Measurements from ENCODE around the gene SPTSSA. TPM values are rescaled to one million over a fixed set of nuclear protein-coding genes. Genes with fewer than 3 reads are reported as not detected.

The SPTSSA gene
- total RNA-seq, 1 experiment from 2014 or later, result 24.5 TPM

DNA sequence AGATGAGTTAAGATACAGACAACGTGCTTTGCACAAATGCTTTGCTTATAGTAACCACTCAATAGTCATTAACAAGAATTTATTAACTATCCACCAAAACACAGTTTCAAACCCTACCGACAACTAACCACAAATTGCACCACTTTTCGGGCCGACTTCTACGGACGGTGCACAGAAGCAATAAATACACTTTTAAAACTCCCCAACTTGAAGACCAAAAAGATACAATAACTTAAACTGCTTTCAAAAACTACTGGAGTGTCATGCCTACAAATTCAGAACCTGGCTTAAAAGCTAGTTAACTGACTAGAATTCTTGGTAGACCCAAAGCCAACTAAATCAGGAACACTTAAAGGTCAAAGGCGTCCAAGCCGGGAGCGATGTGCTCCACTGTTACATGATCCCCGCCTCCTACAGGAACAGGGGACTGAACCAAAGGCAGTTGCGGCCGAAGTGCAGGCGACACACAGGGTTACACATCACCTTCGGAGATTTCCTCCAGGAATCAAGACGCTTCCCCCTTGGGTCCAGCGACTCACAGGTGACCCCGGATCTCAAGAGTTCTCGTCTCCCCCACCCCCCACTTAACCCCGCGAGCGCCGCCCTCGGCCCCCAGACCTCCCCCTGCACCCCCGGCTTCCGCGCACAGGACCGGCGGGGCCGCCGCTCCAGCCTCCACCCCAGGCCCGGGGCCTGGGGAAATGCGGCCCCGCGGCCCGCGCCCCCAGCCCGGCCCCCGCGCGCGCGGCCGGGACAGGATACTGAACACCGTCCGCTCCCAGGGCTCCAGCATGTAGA, 507 bp downstream of the SPTSSA start:
- POLR2A ChIA-PET, result no interaction called here
- peaks cover 5% of the 10 kb centered on the region; the same call in 1 of the 2 replicates for H3K36me3 Mint-ChIP-seq
- CTCF ChIA-PET, result interaction anchor here (1.1 to 2.0 kb wide), 3 partner anchors 22 to 129 kb away, joined by 3 to 5 read pairs (median 3); no protein-coding TSS in a partner anchor
- ATAC-seq, result peak; percentile 56
- H3K4me3 Mint-ChIP-seq, result peak overlapping the region; percentile 82
- DNase-seq (ENCODE audit: low spot score), result peak; percentile 59
- peak overlapping the region; percentile 93 for H3K27ac Mint-ChIP-seq
- H3K27me3 Mint-ChIP-seq (ENCODE audit: low read depth), result no peaks in the 10 kb centered on the region
- TF ChIP-seq FOXP1 (CRISPR knock-in tag; IDR thresholded peaks at IDR 0.05; ENCODE audit: borderline replicate concordance) (0 out of 2 replicates have a peak, but pooled peaks have one; percentile 57), NR3C1 (CRISPR knock-in tag; conservative IDR thresholded peaks at IDR 0.05; ENCODE audit: low read depth) (no peak)
- peaks cover 23% of the 10 kb centered on the region for H3K4me1 Mint-ChIP-seq
- no peaks in the 10 kb centered on the region for H3K9me3 Mint-ChIP-seq

DNA sequence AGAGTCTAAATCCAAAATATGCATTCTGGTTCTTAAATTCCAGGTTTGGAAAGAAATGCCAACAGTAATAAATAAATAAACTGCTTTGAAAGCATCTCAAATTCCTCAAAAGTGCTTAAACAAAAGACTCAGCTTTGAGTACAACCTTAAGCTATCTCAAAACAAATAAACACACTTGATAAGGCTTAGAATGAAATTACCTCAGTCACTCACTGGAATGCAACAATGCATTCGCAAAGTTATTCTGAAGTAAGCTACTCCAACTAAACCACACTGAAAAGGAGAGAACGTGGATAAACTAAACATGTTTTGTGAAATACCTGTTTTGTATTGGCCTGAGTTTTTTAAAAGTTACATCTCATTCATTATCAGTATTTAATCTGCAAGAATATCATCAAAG, 1.2 kb downstream of the SPTSSA start:
- CTCF ChIA-PET, result interaction anchor here (1.1 kb wide), 1 partner anchor 36 kb away, joined by 3 read pairs; no protein-coding TSS in a partner anchor
- peak overlapping the region; percentile 82 for H3K4me3 Mint-ChIP-seq
- ATAC-seq, result no peak

DNA sequence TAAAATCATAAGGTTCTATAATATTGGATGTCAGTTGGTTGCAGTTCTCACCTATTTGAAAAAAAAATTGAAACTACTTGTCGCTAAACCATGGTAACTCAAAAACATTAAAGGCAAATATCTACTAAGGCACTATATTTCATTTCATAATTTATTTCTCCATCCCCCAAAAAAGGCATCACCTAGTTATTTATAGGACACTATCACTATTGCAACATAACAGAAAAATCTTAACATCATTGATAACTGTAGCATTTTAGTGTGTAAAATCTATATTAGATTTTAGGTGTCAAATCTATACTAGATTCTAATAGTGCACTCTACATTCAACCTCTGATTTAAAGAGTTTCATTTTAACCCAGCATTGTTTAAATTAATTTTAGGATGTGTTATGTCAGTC, 1.7 kb downstream of the SPTSSA start:
- peaks cover 10% of the 10 kb centered on the region; the same call in 1 of the 2 replicates for H3K36me3 Mint-ChIP-seq
- H3K4me1 Mint-ChIP-seq, result peaks cover 23% of the 10 kb centered on the region
- no peak for TF ChIP-seq ZNF396 (CRISPR knock-in tag; IDR thresholded peaks at IDR 0.05; ENCODE audit: borderline replicate concordance)
- TF ChIP-seq, protein P1, sequence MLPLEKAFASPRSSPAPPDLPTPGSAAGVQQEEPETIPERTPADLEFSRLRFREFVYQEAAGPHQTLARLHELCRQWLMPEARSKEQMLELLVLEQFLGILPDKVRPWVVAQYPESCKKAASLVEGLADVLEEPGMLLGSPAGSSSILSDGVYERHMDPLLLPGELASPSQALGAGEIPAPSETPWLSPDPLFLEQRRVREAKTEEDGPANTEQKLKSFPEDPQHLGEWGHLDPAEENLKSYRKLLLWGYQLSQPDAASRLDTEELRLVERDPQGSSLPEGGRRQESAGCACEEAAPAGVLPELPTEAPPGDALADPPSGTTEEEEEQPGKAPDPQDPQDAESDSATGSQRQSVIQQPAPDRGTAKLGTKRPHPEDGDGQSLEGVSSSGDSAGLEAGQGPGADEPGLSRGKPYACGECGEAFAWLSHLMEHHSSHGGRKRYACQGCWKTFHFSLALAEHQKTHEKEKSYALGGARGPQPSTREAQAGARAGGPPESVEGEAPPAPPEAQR (CRISPR knock-in tag; IDR thresholded peaks at IDR 0.05), result no peak
- TF ChIP-seq NFE2L1 (CRISPR knock-in tag; IDR thresholded peaks at IDR 0.05), result no peak
- TF ChIP-seq CREB1 (CRISPR knock-in tag; IDR thresholded peaks at IDR 0.05), result no peak
- TF ChIP-seq, protein P2, sequence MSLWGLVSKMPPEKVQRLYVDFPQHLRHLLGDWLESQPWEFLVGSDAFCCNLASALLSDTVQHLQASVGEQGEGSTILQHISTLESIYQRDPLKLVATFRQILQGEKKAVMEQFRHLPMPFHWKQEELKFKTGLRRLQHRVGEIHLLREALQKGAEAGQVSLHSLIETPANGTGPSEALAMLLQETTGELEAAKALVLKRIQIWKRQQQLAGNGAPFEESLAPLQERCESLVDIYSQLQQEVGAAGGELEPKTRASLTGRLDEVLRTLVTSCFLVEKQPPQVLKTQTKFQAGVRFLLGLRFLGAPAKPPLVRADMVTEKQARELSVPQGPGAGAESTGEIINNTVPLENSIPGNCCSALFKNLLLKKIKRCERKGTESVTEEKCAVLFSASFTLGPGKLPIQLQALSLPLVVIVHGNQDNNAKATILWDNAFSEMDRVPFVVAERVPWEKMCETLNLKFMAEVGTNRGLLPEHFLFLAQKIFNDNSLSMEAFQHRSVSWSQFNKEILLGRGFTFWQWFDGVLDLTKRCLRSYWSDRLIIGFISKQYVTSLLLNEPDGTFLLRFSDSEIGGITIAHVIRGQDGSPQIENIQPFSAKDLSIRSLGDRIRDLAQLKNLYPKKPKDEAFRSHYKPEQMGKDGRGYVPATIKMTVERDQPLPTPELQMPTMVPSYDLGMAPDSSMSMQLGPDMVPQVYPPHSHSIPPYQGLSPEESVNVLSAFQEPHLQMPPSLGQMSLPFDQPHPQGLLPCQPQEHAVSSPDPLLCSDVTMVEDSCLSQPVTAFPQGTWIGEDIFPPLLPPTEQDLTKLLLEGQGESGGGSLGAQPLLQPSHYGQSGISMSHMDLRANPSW (CRISPR knock-in tag; conservative IDR thresholded peaks at IDR 0.05; ENCODE audit: low read depth), result no peak
- TF ChIP-seq GABPB1 (CRISPR knock-in tag; IDR thresholded peaks at IDR 0.05), result no peak
- no peak for DNase-seq (ENCODE audit: low spot score)
- ChIA-PET CTCF (interaction anchor here (1.1 kb wide), 1 partner anchor 37 kb away, joined by 3 read pairs; no protein-coding TSS in a partner anchor), POLR2A (interaction anchor here (0.5 kb wide), 1 partner anchor 35 kb away, joined by 5 read pairs; no protein-coding TSS in a partner anchor)
- peak overlapping the region; percentile 82 for H3K4me3 Mint-ChIP-seq
- ATAC-seq, result no peak
- H3K27ac Mint-ChIP-seq, result no peak overlapping the region
- no peaks in the 10 kb centered on the region for H3K9me3 Mint-ChIP-seq
- no peaks in the 10 kb centered on the region for H3K27me3 Mint-ChIP-seq (ENCODE audit: low read depth)

More for the DNA sequence above, 1.2 kb downstream of the SPTSSA start:
- no peaks in the 10 kb centered on the region for H3K9me3 Mint-ChIP-seq
- H3K27me3 Mint-ChIP-seq (ENCODE audit: low read depth), result no peaks in the 10 kb centered on the region
- H3K4me1 Mint-ChIP-seq, result peaks cover 23% of the 10 kb centered on the region
- H3K27ac Mint-ChIP-seq, result peak overlapping the region; percentile 86
- peaks cover 6% of the 10 kb centered on the region; the same call in 1 of the 2 replicates for H3K36me3 Mint-ChIP-seq
- POLR2A ChIA-PET, result interaction anchor here (0.5 kb wide), 1 partner anchor 35 kb away, joined by 5 read pairs; no protein-coding TSS in a partner anchor
- no peak for DNase-seq (ENCODE audit: low spot score)
- TF ChIP-seq GABPB1 (CRISPR knock-in tag; IDR thresholded peaks at IDR 0.05) (0 out of 2 replicates have a peak, but pooled peaks have one; percentile 51), ETV6 (CRISPR knock-in tag; IDR thresholded peaks at IDR 0.05) (no peak)

DNA sequence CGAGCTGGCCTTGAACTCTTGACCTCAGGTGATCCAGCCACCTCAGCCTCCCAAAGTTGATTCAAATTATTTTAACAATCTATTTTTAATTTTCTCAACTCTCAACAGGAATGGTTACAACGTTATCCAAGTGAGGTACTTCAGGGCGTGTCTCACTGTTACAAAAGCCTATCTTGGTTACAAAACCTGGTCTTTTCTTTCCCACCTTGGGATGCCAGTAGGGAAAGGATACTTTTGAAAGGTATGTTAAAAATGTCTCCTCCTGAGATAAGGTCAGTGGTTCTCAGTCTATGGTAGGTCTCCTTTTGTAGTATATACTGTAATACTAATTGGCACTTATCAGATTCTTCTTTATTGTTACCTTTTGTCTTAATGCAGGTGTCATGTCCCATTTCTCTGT, 4.9 kb downstream of the SPTSSA start:
- POLR2A ChIA-PET, result interaction anchor here (0.7 kb wide), 1 partner anchor 79 kb away, joined by 4 read pairs; no protein-coding TSS in a partner anchor
- Mint-ChIP-seq H3K4me1 (peaks cover 18% of the 10 kb centered on the region), H3K27me3 (ENCODE audit: low read depth) (no peaks in the 10 kb centered on the region), H3K4me3 (no peak overlapping the region), H3K27ac (no peak overlapping the region), H3K9me3 (no peaks in the 10 kb centered on the region), H3K36me3 (peaks cover 14% of the 10 kb centered on the region)
- ATAC-seq, result no peak
- no peak for DNase-seq (ENCODE audit: low spot score)
- CTCF ChIA-PET, result no interaction called here
- no peak for TF ChIP-seq TP53 (CRISPR knock-in tag; IDR thresholded peaks at IDR 0.05)
- TF ChIP-seq, protein P3, sequence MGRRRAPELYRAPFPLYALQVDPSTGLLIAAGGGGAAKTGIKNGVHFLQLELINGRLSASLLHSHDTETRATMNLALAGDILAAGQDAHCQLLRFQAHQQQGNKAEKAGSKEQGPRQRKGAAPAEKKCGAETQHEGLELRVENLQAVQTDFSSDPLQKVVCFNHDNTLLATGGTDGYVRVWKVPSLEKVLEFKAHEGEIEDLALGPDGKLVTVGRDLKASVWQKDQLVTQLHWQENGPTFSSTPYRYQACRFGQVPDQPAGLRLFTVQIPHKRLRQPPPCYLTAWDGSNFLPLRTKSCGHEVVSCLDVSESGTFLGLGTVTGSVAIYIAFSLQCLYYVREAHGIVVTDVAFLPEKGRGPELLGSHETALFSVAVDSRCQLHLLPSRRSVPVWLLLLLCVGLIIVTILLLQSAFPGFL (CRISPR knock-in tag; IDR thresholded peaks at IDR 0.05; ENCODE audit: borderline replicate concordance), result no peak
- no peak for TF ChIP-seq OVOL2 (CRISPR knock-in tag; IDR thresholded peaks at IDR 0.05; ENCODE audit: borderline replicate concordance)
- TF ChIP-seq NFE2L1 (CRISPR knock-in tag; IDR thresholded peaks at IDR 0.05), result no peak
- TF ChIP-seq MYBL2 (CRISPR knock-in tag; IDR thresholded peaks at IDR 0.05), result no peak
- TF ChIP-seq, protein P4, sequence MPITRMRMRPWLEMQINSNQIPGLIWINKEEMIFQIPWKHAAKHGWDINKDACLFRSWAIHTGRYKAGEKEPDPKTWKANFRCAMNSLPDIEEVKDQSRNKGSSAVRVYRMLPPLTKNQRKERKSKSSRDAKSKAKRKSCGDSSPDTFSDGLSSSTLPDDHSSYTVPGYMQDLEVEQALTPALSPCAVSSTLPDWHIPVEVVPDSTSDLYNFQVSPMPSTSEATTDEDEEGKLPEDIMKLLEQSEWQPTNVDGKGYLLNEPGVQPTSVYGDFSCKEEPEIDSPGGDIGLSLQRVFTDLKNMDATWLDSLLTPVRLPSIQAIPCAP (CRISPR knock-in tag; IDR thresholded peaks at IDR 0.05), result no peak
- TF ChIP-seq, protein P5, sequence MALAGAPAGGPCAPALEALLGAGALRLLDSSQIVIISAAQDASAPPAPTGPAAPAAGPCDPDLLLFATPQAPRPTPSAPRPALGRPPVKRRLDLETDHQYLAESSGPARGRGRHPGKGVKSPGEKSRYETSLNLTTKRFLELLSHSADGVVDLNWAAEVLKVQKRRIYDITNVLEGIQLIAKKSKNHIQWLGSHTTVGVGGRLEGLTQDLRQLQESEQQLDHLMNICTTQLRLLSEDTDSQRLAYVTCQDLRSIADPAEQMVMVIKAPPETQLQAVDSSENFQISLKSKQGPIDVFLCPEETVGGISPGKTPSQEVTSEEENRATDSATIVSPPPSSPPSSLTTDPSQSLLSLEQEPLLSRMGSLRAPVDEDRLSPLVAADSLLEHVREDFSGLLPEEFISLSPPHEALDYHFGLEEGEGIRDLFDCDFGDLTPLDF (CRISPR knock-in tag; IDR thresholded peaks at IDR 0.05), result no peak
- TF ChIP-seq, protein P6, sequence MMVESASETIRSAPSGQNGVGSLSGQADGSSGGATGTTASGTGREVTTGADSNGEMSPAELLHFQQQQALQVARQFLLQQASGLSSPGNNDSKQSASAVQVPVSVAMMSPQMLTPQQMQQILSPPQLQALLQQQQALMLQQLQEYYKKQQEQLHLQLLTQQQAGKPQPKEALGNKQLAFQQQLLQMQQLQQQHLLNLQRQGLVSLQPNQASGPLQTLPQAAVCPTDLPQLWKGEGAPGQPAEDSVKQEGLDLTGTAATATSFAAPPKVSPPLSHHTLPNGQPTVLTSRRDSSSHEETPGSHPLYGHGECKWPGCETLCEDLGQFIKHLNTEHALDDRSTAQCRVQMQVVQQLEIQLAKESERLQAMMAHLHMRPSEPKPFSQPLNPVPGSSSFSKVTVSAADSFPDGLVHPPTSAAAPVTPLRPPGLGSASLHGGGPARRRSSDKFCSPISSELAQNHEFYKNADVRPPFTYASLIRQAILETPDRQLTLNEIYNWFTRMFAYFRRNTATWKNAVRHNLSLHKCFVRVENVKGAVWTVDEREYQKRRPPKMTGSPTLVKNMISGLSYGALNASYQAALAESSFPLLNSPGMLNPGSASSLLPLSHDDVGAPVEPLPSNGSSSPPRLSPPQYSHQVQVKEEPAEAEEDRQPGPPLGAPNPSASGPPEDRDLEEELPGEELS (CRISPR knock-in tag; IDR thresholded peaks at IDR 0.05), result no peak
- TF ChIP-seq ZNF121 (CRISPR knock-in tag; IDR thresholded peaks at IDR 0.05), result no peak
